ENCODE results near the gene KNCN.
A peak's percentile ranks its signal among the peaks of the same experiment; 100 is the strongest.

KNCN gene

GRCh38 chr1:46532498-46533178, 18.8 kb downstream of the KNCN start:
- DNase-seq (ENCODE audit: low read depth in 1 of 2, low spot score in 1 of 2): peak; percentile 43 to 72
- no peak for TF ChIP-seq JUND (IDR thresholded peaks at IDR 0.05; ENCODE audit: low read depth)
- in situ Hi-C loops (cut with HindIII; ENCODE audit: low pct_unique_long_range_greater_than_20kb, low sequenced_read_pairs): no loop called here

DNA sequence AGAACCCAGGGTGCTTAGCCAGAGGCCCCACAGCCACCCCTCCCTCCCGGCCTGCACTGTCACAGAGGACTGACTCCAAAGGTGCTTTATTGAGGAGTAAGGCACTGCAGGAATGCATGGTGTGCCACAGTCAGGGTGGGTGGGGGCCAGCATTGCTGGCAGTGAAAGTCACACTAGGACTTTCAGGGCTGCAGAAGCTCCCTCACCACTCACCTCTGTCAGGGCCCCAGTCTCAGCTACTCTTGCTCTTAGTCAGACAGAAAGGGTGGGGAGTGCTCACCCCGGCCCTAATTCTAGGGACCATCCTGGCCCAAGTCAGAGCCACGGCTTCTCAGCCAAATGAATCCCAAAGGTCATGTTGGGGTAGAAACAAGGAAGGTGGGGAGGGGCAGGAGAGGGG, 19.4 kb downstream of the KNCN start:
- no peak for TF ChIP-seq JUND (IDR thresholded peaks at IDR 0.05; ENCODE audit: low read depth)
- in situ Hi-C loops (cut with HindIII; ENCODE audit: low pct_unique_long_range_greater_than_20kb, low sequenced_read_pairs): no loop called here
- DNase-seq (ENCODE audit: low read depth in 1 of 2, low spot score in 1 of 2): no peak

- peak; percentile 41 to 65 for DNase-seq (ENCODE audit: low read depth in 1 of 2, low spot score in 1 of 2)
- in situ Hi-C loops (cut with HindIII; ENCODE audit: low pct_unique_long_range_greater_than_20kb, low sequenced_read_pairs): no loop called here
- no peak for TF ChIP-seq JUND (IDR thresholded peaks at IDR 0.05; ENCODE audit: low read depth)
These were observed 20.5 kb downstream of the KNCN start for GRCh38 chr1:46530791-46531409.

DNA sequence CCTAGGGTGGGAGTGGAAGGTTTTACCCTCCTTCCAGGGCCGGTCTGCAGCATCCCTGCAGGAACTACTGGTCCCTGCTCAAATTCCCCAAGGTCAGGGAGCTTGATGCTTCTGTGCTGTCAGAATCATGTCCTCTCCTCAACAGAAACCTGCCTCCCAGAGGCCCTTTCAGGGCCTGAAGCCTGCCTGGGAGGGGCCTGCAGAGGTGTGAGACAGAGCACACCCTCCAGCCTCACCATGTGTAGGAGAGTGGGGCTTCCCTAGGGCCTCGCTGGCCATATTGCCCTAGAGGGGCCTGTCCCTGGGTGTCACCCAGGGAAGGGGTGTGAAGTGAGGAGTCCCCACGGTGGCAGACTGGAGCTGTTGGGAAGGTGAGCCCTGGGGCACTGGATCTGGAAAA, 21.1 kb downstream of the KNCN start:
- no peak for DNase-seq (ENCODE audit: low read depth in 1 of 2, low spot score in 1 of 2)

GRCh38 chr1:46529031-46529630, 22.3 kb downstream of the KNCN start:
- DNase-seq (ENCODE audit: low read depth in 1 of 2, low spot score in 1 of 2): no peak
- no peak for TF ChIP-seq JUND (IDR thresholded peaks at IDR 0.05; ENCODE audit: low read depth)
- in situ Hi-C loops (cut with HindIII; ENCODE audit: low pct_unique_long_range_greater_than_20kb, low sequenced_read_pairs): no loop called here

More for the DNA sequence above, 21.1 kb downstream of the KNCN start:
- TF ChIP-seq JUND (IDR thresholded peaks at IDR 0.05; ENCODE audit: low read depth): no peak
- in situ Hi-C loops (cut with HindIII; ENCODE audit: low pct_unique_long_range_greater_than_20kb, low sequenced_read_pairs): no loop called here

GRCh38 chr1:46528297-46528955, 23.0 kb downstream of the KNCN start:
- TF ChIP-seq JUND (IDR thresholded peaks at IDR 0.05; ENCODE audit: low read depth): no peak
- in situ Hi-C loops (cut with HindIII; ENCODE audit: low pct_unique_long_range_greater_than_20kb, low sequenced_read_pairs): no loop called here
- peak in 1 of 2 experiments; percentile 22 for DNase-seq (ENCODE audit: low read depth in 1 of 2, low spot score in 1 of 2)

DNA sequence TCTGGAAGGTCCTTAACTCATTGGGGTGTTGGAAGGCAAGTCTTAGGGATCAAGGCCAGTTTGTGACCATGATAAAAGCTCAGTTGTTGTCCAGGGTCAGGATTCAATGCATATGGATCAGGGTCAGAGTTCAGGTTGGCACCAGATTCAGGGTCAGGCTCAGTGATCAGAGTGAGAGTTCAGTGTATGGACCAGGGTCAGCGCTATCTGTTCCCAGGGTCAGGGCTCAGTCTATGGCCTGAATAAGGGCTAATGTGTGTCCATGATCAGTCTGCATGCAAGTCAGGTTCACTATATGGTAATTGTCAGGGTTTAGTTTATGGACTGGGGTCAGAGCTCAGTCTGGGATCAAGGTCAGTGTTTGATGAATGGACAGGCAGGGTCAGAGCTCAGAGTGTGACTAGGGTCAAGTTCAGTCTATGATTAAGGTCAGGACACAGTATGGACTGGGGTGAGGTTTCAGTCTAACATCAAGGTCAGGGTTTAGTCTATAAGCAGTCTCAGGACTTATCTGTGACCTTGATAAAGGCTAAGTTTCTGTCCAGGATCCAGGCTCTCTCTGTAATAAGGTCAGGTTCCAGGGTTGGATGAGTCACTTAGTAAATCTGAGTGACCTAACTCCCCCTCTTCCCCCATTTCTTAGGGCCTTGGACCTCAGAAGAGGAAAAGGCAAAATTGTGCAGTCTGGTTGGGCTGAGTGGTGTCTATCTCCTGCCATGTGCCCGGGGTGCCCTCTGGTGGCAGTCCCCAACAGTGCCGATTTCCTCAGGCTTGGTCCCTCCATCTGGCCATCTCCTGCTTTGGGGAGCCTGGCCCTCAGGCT, 23.8 kb downstream of the KNCN start:
- TF ChIP-seq JUND (IDR thresholded peaks at IDR 0.05; ENCODE audit: low read depth): no peak
- in situ Hi-C loops (cut with HindIII; ENCODE audit: low pct_unique_long_range_greater_than_20kb, low sequenced_read_pairs): no loop called here
- DNase-seq (ENCODE audit: low read depth in 1 of 2, low spot score in 1 of 2): peak; percentile 68 to 79

DNA sequence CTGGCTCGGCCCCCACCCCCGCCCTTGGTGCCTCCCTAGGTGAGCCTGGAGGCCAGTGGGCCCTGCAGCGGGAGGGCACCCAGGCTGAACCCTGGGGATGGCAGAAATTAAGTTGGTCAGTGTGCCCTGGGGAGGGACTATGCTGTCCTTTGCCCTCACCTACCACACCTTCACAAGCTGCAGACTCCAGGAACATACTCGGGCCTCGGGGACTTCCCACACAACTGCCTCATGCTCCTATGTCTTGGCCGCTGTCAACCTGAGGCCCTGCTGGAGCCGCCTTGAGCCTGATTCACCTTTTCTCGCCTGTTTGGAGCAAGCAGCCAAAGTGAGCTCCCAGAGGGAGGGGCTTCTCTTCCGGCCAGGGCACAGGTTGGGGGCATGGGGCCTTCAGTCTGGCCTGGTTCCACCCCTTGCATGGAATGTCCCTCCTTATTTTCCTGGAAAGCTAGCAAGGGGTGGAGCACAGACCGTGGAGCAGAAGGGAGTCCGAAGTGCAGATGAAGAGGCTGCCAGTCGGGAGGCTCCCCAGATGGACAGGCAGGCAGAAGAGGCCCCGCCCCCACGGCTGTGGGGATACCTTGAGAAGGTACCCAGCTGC, 24.7 kb downstream of the KNCN start:
- in situ Hi-C loops (cut with HindIII; ENCODE audit: low pct_unique_long_range_greater_than_20kb, low sequenced_read_pairs): no loop called here
- no peak for TF ChIP-seq JUND (IDR thresholded peaks at IDR 0.05; ENCODE audit: low read depth)
- no peak for DNase-seq (ENCODE audit: low read depth in 1 of 2, low spot score in 1 of 2)

DNA sequence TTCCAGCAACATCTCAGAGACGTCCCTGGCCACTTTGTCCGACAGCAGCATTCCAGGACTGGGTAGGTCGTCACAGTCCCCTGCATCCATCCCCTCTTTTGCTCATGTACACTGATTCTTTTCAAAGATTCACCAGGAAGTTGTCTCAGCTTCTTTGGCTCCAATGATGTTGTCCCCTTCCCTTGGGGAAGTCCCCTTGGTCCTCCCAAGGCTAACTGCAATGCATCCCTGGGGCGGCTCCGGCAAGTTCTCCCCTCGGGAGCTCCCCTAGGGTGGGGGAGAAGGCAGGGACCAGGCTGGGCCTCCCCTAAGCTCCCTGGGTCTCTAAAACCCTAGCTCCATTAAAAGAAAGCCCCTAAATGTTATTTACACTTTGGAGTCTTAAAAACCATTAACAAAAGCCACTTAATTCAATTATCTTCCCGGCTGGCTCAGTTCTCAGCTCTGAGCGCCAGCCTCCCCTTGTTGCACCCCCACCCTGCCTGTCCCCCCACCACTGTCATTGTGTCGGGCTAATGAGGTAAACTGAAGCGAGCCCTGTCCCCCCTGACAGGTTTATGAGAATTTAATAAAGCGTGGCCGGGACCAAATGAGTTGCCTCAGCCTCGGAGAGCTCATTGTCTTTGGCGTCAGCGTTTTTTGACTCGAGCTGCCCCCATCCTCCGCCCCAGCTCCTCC, 25.3 kb downstream of the KNCN start:
- DNase-seq (ENCODE audit: low read depth in 1 of 2, low spot score in 1 of 2): no peak
- in situ Hi-C loops (cut with HindIII; ENCODE audit: low pct_unique_long_range_greater_than_20kb, low sequenced_read_pairs): no loop called here
- TF ChIP-seq JUND (IDR thresholded peaks at IDR 0.05; ENCODE audit: low read depth): no peak

GRCh38 chr1:46525253-46525983, 26.0 kb downstream of the KNCN start:
- DNase-seq (ENCODE audit: low read depth in 1 of 2, low spot score in 1 of 2): no peak
- in situ Hi-C loops (cut with HindIII; ENCODE audit: low pct_unique_long_range_greater_than_20kb, low sequenced_read_pairs): no loop called here
- no peak for TF ChIP-seq JUND (IDR thresholded peaks at IDR 0.05; ENCODE audit: low read depth)

GRCh38 chr1:46524843-46525242, 26.6 kb downstream of the KNCN start:
- in situ Hi-C loops (cut with HindIII; ENCODE audit: low pct_unique_long_range_greater_than_20kb, low sequenced_read_pairs): no loop called here
- no peak for TF ChIP-seq JUND (IDR thresholded peaks at IDR 0.05; ENCODE audit: low read depth)
- no peak for DNase-seq (ENCODE audit: low read depth in 1 of 2, low spot score in 1 of 2)

Measured in T47D (cell line).